OCI-LY1 (cell line): ENCODE data around the gene MAP3K7CL.

Source experiments
- EZH2 ChIP-seq: fragments of 200-600 bp; sonication (generic), shearing (Covaris generic); IDR thresholded peaks from 2 replicates; pipeline ENCODE4 v1.8.0; 2017; ENCODE audit warnings: borderline replicate concordance, mixed run types, mild to moderate bottlenecking, antibody characterized with exemption, low read length, moderate library complexity, mixed read lengths
- TF ChIP-seq, protein P1 (sequence below): fragments of 200-600 bp; sonication (generic), shearing (Covaris generic); IDR thresholded peaks from 2 replicates; pipeline ENCODE4 v1.5.1; 2017; ENCODE audit warnings: mild to moderate bottlenecking, antibody characterized with exemption, low read length, moderate library complexity, mixed read lengths

DNA sequence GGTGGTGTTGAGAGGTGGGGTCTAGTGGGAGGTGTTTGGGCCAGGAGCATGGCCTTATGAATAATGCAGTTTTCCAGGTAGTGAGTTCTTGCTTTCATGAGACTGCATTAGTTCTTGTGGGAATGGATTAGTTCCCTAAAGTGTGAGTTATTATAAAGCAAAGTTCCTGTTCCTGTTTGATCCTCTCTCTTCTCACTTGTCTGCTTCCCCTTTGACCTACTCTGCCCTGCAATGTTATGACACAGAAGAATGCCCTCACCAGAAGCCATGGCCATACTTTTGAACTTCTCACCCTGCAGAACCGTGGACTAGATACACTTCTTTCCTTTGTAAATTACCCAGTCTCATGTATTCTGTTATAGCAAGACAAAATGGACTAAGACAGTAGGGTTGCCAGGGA lies 53.6 kb downstream of the MAP3K7CL start:
- TF ChIP-seq, protein P1, sequence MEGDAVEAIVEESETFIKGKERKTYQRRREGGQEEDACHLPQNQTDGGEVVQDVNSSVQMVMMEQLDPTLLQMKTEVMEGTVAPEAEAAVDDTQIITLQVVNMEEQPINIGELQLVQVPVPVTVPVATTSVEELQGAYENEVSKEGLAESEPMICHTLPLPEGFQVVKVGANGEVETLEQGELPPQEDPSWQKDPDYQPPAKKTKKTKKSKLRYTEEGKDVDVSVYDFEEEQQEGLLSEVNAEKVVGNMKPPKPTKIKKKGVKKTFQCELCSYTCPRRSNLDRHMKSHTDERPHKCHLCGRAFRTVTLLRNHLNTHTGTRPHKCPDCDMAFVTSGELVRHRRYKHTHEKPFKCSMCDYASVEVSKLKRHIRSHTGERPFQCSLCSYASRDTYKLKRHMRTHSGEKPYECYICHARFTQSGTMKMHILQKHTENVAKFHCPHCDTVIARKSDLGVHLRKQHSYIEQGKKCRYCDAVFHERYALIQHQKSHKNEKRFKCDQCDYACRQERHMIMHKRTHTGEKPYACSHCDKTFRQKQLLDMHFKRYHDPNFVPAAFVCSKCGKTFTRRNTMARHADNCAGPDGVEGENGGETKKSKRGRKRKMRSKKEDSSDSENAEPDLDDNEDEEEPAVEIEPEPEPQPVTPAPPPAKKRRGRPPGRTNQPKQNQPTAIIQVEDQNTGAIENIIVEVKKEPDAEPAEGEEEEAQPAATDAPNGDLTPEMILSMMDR: no peak
- no peak for TF ChIP-seq EZH2
